Parathyroid adenoma (tissue), 2 donors: ENCODE data around the gene FMNL2.

ENCODE experiments used
- H2AFZ ChIP-seq: fragments of 300-600 bp; sonication (generic); one replicate; pipeline ENCODE4 v1.7.0; 2017; ENCODE audit warnings: antibody characterized with exemption, mild to moderate bottlenecking
- H3K27ac ChIP-seq: fragments of 300-600 bp; sonication (generic); one replicate; pipeline ENCODE4 v1.7.0; 2017
- H3K27me3 ChIP-seq: fragments of 300-600 bp; sonication (generic); one replicate; pipeline ENCODE4 v1.7.0; 2017; ENCODE audit warnings: low read length; ENCODE audit not compliant: control insufficient read depth, insufficient read depth
- H3K36me3 ChIP-seq: fragments of 300-600 bp; sonication (generic); one replicate; pipeline ENCODE4 v1.7.0; 2017; ENCODE audit warnings: low read length; ENCODE audit not compliant: control insufficient read depth, insufficient read depth
- H3K4me1 ChIP-seq: fragments of 300-600 bp; sonication (generic); one replicate; pipeline ENCODE4 v1.7.0; 2017; ENCODE audit warnings: control low read depth
- H3K4me2 ChIP-seq: fragments of 300-600 bp; sonication (generic); one replicate; pipeline ENCODE4 v1.7.0; 2017; ENCODE audit warnings: low read length
- H3K4me3 ChIP-seq: fragments of 300-600 bp; sonication (generic); one replicate; pipeline ENCODE4 v1.7.0; 2017; ENCODE audit warnings: low read depth, low read length
- H3K79me2 ChIP-seq: fragments of 300-600 bp; sonication (generic); one replicate; pipeline ENCODE4 v1.7.0; 2017; ENCODE audit warnings: control low read depth
- H3K9ac ChIP-seq: fragments of 300-600 bp; sonication (generic); one replicate; pipeline ENCODE4 v1.7.0; 2017; ENCODE audit warnings: mild to moderate bottlenecking
- H3K9me3 ChIP-seq: fragments of 300-600 bp; sonication (generic); one replicate; pipeline ENCODE4 v1.7.0; 2017; ENCODE audit warnings: low read length; ENCODE audit not compliant: control insufficient read depth
- TF ChIP-seq, protein P1 (sequence below): fragments of 300-600 bp; sonication (generic); IDR thresholded peaks from one replicate; pipeline ENCODE4 v1.7.0; 2017; ENCODE audit warnings: antibody characterized with exemption, mild to moderate bottlenecking
- donor health status: primary hyperparathyroidism.

The FMNL2 gene

DNA sequence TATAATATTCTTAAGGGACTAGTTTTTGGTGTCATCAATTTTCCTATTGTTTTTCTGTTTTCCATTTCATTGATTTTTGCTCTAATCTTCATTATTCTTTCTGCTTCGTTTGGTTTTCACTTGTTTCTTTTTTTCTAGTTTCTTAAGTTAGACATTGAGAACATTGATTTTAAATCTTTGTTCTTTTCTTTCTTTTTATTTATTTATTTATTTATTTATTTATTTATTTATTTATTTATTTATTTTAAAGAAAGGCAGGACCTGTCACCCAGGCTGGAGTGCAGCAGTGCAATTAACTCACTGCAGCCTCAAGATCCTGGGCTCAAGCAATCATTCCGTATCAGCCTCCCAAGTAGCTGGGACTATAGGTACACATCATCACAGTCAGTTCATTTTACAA lies 7.0 kb upstream of the FMNL2 start:
- H3K9ac ChIP-seq = no peak overlapping the region
- no peaks in the 10 kb centered on the region for H3K9me3 ChIP-seq
- H3K4me2 ChIP-seq = no peak overlapping the region
- no peaks in the 10 kb centered on the region for H3K27me3 ChIP-seq
- no peaks in the 10 kb centered on the region for H3K79me2 ChIP-seq
- TF ChIP-seq, protein P1, sequence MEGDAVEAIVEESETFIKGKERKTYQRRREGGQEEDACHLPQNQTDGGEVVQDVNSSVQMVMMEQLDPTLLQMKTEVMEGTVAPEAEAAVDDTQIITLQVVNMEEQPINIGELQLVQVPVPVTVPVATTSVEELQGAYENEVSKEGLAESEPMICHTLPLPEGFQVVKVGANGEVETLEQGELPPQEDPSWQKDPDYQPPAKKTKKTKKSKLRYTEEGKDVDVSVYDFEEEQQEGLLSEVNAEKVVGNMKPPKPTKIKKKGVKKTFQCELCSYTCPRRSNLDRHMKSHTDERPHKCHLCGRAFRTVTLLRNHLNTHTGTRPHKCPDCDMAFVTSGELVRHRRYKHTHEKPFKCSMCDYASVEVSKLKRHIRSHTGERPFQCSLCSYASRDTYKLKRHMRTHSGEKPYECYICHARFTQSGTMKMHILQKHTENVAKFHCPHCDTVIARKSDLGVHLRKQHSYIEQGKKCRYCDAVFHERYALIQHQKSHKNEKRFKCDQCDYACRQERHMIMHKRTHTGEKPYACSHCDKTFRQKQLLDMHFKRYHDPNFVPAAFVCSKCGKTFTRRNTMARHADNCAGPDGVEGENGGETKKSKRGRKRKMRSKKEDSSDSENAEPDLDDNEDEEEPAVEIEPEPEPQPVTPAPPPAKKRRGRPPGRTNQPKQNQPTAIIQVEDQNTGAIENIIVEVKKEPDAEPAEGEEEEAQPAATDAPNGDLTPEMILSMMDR = no peak
- no peaks in the 10 kb centered on the region for H3K4me1 ChIP-seq
- H2AFZ ChIP-seq = no peak overlapping the region
- no peak overlapping the region for H3K4me3 ChIP-seq
- no peaks in the 10 kb centered on the region for H3K36me3 ChIP-seq
- no peak overlapping the region for H3K27ac ChIP-seq

DNA sequence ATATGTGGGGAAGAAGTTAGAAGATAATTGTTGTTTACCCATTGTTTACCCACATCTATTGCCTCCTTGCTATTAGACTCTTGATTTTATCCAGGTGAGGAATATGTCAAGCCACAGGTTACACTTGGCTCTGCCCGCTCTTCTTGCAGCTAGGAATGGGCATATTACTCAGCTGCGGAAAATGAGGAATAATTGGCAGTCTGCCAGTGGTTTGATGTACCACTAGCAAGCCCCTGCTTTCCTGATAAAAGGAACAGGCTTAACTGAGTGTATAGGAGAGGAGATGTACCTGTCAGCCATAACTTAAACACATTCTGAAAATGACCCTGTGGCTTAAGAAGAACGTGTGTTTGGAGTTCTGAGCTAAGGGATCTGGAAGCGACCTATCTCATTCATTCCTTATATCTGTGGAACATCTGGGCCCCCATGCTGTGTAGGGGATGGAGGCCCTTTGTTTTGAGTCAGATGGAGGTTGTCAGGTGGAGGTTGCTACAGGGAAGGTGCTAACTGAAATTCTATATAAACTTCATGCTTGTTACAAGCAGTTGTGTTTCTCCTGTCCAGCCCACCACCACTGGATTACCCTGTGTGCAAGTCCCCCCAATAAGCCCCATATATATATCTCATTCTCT lies 4.6 kb upstream of the FMNL2 start:
- Histone ChIP-seq H2AFZ (no peak overlapping the region), H3K9me3 (no peaks in the 10 kb centered on the region), H3K4me1 (peaks cover 3% of the 10 kb centered on the region), H3K9ac (no peak overlapping the region), H3K36me3 (no peaks in the 10 kb centered on the region), H3K27me3 (no peaks in the 10 kb centered on the region), H3K4me2 (no peak overlapping the region), H3K27ac (no peak overlapping the region), H3K4me3 (no peak overlapping the region), H3K79me2 (peaks cover 2% of the 10 kb centered on the region)
- TF ChIP-seq, protein P1 = no peak

DNA sequence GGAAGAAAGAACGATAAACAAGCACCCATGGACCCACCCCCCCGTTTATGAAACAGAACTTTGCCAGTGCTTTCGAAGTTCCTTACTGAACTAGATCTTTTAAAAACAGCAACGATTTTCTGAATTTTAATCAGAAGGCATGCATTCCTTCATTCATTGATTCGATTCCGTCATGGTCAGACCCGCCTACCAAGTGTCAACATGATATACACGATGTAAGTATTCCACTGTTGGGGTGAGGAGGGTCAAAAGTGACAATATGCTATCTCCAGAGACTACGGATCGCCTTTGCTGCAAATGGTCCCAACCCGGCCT lies 316 bp upstream of the FMNL2 start:
- Histone ChIP-seq H2AFZ (peak overlapping the region; percentile 97), H3K4me2 (peak overlapping the region; percentile 86)

DNA sequence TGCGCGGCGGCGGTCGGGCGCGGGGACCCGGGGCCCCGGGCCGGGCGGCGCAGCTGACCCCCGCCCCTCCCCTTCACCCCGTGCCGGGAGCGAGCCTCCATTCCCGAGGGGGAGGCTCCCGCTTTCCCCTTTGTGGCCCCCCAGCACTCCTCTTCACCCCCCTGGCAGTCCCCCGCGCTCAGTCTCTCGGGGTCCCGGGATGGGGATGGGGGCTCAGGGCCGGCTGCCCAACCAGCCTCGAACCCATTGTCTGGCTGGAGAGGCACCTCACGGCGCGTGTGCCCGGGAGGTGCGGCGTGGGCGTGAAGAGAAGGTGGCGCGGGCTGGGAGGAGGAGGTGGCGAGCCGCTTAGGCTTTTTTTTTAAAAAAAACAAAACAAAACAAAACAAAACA lies 748 bp downstream of the FMNL2 start:
- TF ChIP-seq, protein P1 = no peak
- Histone ChIP-seq H3K4me3 (peak overlapping the region; percentile 67), H3K4me1 (peaks cover 6% of the 10 kb centered on the region), H2AFZ (peak overlapping the region; percentile 97), H3K27me3 (no peaks in the 10 kb centered on the region), H3K4me2 (peak overlapping the region; percentile 86), H3K36me3 (no peaks in the 10 kb centered on the region), H3K27ac (peak overlapping the region; percentile 64), H3K9ac (peak overlapping the region; percentile 38), H3K9me3 (no peaks in the 10 kb centered on the region), H3K79me2 (peaks cover 8% of the 10 kb centered on the region)

More for the DNA sequence above, 316 bp upstream of the FMNL2 start:
- Histone ChIP-seq H3K9ac (no peak overlapping the region), H3K4me1 (peaks cover 6% of the 10 kb centered on the region), H3K79me2 (peaks cover 8% of the 10 kb centered on the region), H3K27me3 (no peaks in the 10 kb centered on the region), H3K9me3 (no peaks in the 10 kb centered on the region), H3K36me3 (no peaks in the 10 kb centered on the region), H3K27ac (peak overlapping the region; percentile 34), H3K4me3 (peak overlapping the region; percentile 67)
- TF ChIP-seq, protein P1 = no peak
